Stomach (tissue), 9 donors: ENCODE measurements around the gene SLAMF7. TPM values are rescaled to one million over a fixed set of nuclear protein-coding genes. Genes with fewer than 3 reads are reported as not detected.

Source experiments
- DNase-seq, 2 donors: peaks; one replicate each; pipeline versions ENCODE4 v3.0.0 to v3.0.0-alpha.2; 2013 to 2019
- H3K27ac ChIP-seq, 5 donors: fragments of 200-600 bp in 4 of 5; sonication (generic) in 4 of 5; one replicate each; pipeline ENCODE4 v1.5.1; 2013 to 2019; ENCODE audit warnings: mild to moderate bottlenecking in 1 of 5, moderate library complexity in 1 of 5
- H3K27me3 ChIP-seq, 3 donors: fragments of 200-600 bp; sonication (generic); one replicate each; pipeline ENCODE4 v1.5.1; 2017 to 2019; ENCODE audit warnings: mixed run types in 1 of 3
- H3K36me3 ChIP-seq, 4 donors: fragments of 200-600 bp; sonication (generic); 1 replicate in 3 of 4; 2 replicates in 1 of 4; pipeline ENCODE4 v1.5.1; 2016 to 2019
- H3K4me1 ChIP-seq, 4 donors: fragments of 200-600 bp; sonication (generic); one replicate each; pipeline ENCODE4 v1.5.1; 2016 to 2019
- H3K4me3 ChIP-seq, 4 donors: fragments of 200-600 bp; sonication (generic) in 3 of 4; one replicate each; pipeline ENCODE4 v1.5.1; 2016 to 2019; ENCODE audit warnings: mild to moderate bottlenecking in 1 of 4
- H3K9me3 ChIP-seq, 4 donors: fragments of 200-600 bp; sonication (generic); one replicate each; pipeline ENCODE4 v1.5.1; 2016 to 2019
- EP300 ChIP-seq: sonication (generic); formaldehyde crosslinking; IDR thresholded peaks from one replicate; pipeline ENCODE4 v1.6.1; 2017; ENCODE audit warnings: antibody characterized with exemption
- POLR2A ChIP-seq, 4 donors: fragments of 450-650 bp; IDR thresholded peaks; one replicate each; pipeline ENCODE4 v1.6.1; 2016; ENCODE audit warnings: antibody characterized with exemption in 4 of 4, control low read depth in 2 of 4, mild to moderate bottlenecking in 1 of 4, moderate library complexity in 1 of 4
- POLR2AphosphoS5 ChIP-seq, 3 donors: sonication (generic); formaldehyde crosslinking; IDR thresholded peaks; one replicate each; pipeline ENCODE4 v1.6.1; 2016; ENCODE audit warnings: antibody characterized with exemption in 3 of 3
- WGBS, 5 donors: extraction: QIAGEN DNeasy Blood & Tissue Kit in 3 of 5; methylation state at CpG; one replicate each; pipeline versions ENCODE4 v1.1.5 to v1.1.7; 2013 to 2018; 5-methylcytosine and 5-hydroxymethylcytosine counted together
- intact Hi-C: fragments of 100-400 bp; cut with DNase I; formaldehyde crosslinking; loops from one replicate; pipeline ENCODE4 v1.15.1; 2023; ENCODE audit warnings: low total_unique reads
- polyA plus RNA-seq, 3 donors: library from polyadenylated mRNA; stranded (reverse); fragments of 200-250 nt; gene quantifications; one replicate each; pipeline ENCODE4 v1.2.3, GENCODE V29; 2013
- total RNA-seq, 5 donors: library from RNA; depleted of rRNA; stranded (reverse); fragments of >200 nt; gene quantifications; one replicate each; pipeline versions ENCODE4 v1.1.0 to v1.2.3, GENCODE V29; 2014 to 2016
- TF ChIP-seq, protein P1 (sequence below), 7 experiments: fragments of 450-650 bp in 4 of 7; fragments of 200-600 bp in 3 of 7; sonication (generic) in 3 of 7; IDR thresholded peaks; one replicate each; pipeline ENCODE4 v1.5.1; 2016 to 2019; ENCODE audit warnings: antibody characterized with exemption in 7 of 7, control low read depth in 2 of 7, mild to moderate bottlenecking in 1 of 7
- donor health status: healthy with polysubstance abuse.
- donor health status: Bipolar disorder and iron deficiency.
- donor health status: healthy.

Gene SLAMF7
- total and polyA plus RNA-seq, 8 donors, result 0.45 to 4.2 (median 2.0) TPM; not detected in 1

DNA sequence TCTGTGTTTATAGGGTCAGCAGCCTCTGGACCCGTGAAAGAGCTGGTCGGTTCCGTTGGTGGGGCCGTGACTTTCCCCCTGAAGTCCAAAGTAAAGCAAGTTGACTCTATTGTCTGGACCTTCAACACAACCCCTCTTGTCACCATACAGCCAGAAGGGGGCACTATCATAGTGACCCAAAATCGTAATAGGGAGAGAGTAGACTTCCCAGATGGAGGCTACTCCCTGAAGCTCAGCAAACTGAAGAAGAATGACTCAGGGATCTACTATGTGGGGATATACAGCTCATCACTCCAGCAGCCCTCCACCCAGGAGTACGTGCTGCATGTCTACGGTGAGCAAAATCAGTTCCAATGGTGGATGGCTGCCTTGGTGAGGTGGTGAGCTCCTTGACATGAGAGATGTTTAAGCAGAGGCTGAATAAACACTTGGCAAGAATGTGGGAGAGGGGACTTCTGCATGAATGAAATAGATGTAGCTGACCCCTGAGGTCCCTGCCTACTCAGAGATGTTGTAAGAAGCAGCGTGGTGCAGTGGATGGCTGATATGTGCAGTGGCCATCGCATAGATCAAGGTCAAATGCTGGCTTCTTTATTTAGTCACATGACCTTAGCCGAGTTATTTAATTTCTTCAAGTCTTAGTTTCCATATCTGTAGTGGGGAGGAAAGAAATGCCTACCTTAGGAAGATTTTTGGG lies 9.3 kb downstream of the SLAMF7 start:
- no peak for DNase-seq
- Histone ChIP-seq H3K27me3 (peaks cover 0 to 7% (median 0%) of the 10 kb centered on the region in 3 donors), H3K4me3 (no peak overlapping the region), H3K36me3 (no peaks in the 10 kb centered on the region), H3K9me3 (no peaks in the 10 kb centered on the region), H3K4me1 (peaks cover 0 to 4% (median 0%) of the 10 kb centered on the region in 4 donors), H3K27ac (no peak overlapping the region)
- TF ChIP-seq POLR2AphosphoS5 (IDR thresholded peaks at IDR 0.05) (no peak), EP300 (no peak), POLR2A (IDR thresholded peaks at IDR 0.05) (no peak)
- TF ChIP-seq, protein P1, sequence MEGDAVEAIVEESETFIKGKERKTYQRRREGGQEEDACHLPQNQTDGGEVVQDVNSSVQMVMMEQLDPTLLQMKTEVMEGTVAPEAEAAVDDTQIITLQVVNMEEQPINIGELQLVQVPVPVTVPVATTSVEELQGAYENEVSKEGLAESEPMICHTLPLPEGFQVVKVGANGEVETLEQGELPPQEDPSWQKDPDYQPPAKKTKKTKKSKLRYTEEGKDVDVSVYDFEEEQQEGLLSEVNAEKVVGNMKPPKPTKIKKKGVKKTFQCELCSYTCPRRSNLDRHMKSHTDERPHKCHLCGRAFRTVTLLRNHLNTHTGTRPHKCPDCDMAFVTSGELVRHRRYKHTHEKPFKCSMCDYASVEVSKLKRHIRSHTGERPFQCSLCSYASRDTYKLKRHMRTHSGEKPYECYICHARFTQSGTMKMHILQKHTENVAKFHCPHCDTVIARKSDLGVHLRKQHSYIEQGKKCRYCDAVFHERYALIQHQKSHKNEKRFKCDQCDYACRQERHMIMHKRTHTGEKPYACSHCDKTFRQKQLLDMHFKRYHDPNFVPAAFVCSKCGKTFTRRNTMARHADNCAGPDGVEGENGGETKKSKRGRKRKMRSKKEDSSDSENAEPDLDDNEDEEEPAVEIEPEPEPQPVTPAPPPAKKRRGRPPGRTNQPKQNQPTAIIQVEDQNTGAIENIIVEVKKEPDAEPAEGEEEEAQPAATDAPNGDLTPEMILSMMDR (IDR thresholded peaks at IDR 0.05), result no peak
- WGBS, 5 donors, result 81 to 92% (median 88%) methylated on average over 10 of the region's 10 CpGs
- intact Hi-C loops, result no loop called here

DNA sequence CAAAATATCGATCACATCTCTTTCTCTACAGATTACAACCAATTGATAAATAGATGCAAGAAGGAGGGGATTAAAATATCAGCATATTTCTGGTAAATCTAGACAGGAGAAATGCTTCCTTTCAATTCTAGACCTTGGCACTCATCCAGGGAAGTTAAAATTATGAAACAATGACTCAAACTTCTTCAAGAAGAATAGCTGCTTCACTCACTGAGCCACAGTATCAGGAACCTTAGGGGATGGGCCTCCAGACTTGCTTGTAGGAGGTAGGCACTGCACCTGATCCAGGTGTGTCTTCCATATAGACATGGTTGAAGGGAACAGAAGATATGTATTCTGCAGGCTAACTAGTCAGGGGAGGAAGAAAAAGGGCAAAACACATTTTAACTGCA lies 9.8 kb downstream of the SLAMF7 start:
- WGBS, 5 donors, result 92 to 97% (median 93%) methylated on average over 1 of the region's 1 CpG

DNA sequence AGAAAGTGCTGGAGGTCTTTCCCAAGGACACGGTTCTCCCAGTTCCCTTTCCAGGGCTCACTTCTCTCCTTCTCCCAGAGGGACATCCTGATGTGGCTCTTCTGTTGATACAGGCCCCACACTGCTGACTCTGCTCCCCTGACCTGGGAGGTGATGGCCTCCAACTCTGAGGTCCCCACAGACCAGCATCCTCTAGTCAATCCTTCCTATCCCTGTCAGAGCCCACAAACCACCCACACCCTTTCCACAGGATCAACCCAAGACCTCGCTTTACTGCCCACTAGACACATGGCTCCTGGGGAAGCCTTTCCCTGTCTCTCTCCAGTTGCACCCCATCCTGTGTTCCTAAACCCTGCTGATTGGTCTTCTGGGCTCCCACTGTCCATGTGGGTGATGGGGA lies 11.6 kb downstream of the SLAMF7 start:
- WGBS, 5 donors, result 88 to 92% (median 91%) methylated on average over 2 of the region's 2 CpGs
- peaks cover 0 to 9% (median 0%) of the 10 kb centered on the region in 3 donors for H3K27me3 ChIP-seq
- peaks cover 0 to 4% (median 0%) of the 10 kb centered on the region in 4 donors for H3K4me1 ChIP-seq
- TF ChIP-seq EP300 (no peak), POLR2AphosphoS5 (IDR thresholded peaks at IDR 0.05) (no peak), POLR2A (IDR thresholded peaks at IDR 0.05) (no peak)
- TF ChIP-seq, protein P1 (IDR thresholded peaks at IDR 0.05), result no peak
- no peak for DNase-seq
- H3K36me3 ChIP-seq, result no peaks in the 10 kb centered on the region
- H3K4me3 ChIP-seq, result no peak overlapping the region
- no peaks in the 10 kb centered on the region for H3K9me3 ChIP-seq
- intact Hi-C loops, result no loop called here
- no peak overlapping the region for H3K27ac ChIP-seq

More for the DNA sequence above, 9.8 kb downstream of the SLAMF7 start:
- Histone ChIP-seq H3K36me3 (no peaks in the 10 kb centered on the region), H3K9me3 (no peaks in the 10 kb centered on the region), H3K4me3 (no peak overlapping the region), H3K27me3 (peaks cover 0 to 7% (median 0%) of the 10 kb centered on the region in 3 donors), H3K4me1 (peaks cover 0 to 4% (median 0%) of the 10 kb centered on the region in 4 donors), H3K27ac (no peak overlapping the region)
- TF ChIP-seq POLR2AphosphoS5 (IDR thresholded peaks at IDR 0.05) (no peak), POLR2A (IDR thresholded peaks at IDR 0.05) (no peak), EP300 (no peak)
- TF ChIP-seq, protein P1 (IDR thresholded peaks at IDR 0.05), result no peak
- intact Hi-C loops, result no loop called here
- DNase-seq, result no peak

DNA sequence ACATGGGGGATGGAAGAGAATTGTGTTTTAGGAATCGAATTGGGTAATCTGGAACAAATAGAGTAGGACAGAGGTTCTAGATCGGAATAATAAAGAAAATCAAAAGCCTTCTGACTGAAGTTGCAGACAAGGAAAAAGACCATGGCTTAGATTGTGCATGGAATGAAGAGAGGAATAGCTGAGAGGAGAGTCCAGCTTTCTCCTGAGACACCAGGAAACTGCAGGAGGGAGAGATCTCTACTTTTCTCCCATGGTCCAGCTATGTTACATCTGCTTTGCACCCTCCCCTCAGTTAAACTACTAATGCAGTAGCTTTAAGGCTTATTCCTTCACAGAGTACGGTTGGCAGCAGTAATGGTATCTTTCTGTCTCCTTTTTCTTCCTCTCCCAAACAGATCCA lies 13.4 kb downstream of the SLAMF7 start:
- TF ChIP-seq, protein P1 (IDR thresholded peaks at IDR 0.05), result no peak
- TF ChIP-seq POLR2A (IDR thresholded peaks at IDR 0.05) (no peak), EP300 (no peak), POLR2AphosphoS5 (IDR thresholded peaks at IDR 0.05) (no peak)
- intact Hi-C loops, result no loop called here
- no peaks in the 10 kb centered on the region for H3K9me3 ChIP-seq
- peaks cover 0 to 10% (median 0%) of the 10 kb centered on the region in 3 donors for H3K27me3 ChIP-seq
- H3K4me3 ChIP-seq, result no peak overlapping the region
- no peak for DNase-seq
- H3K4me1 ChIP-seq, result peaks cover 0 to under 1% (median 0%) of the 10 kb centered on the region in 4 donors
- no peak overlapping the region for H3K27ac ChIP-seq
- no peaks in the 10 kb centered on the region for H3K36me3 ChIP-seq
- WGBS, 5 donors, result 62 to 76% (median 74%) methylated on average over 3 of the region's 3 CpGs
